CD4-positive, alpha-beta T cell (primary cell): ENCODE measurements around the gene ZBBX. TPM values are rescaled to one million over a fixed set of nuclear protein-coding genes. Genes with fewer than 3 reads are reported as not detected.

Experiments
- ATAC-seq: fragments of 200-7000 bp; cut with Tn5 transposase; one replicate; pipeline ENCODE4 v1.10.0; 2022; ENCODE audit warnings: mild to moderate bottlenecking; ENCODE audit not compliant: poor library complexity
- CTCF ChIA-PET: fragments of 350-600 bp; sonication (Branson Sonifier 250); formaldehyde crosslinking; loops from one replicate; lab custom pipeline; 2021; ENCODE audit warnings: antibody characterized with exemption, inconsistent platforms; lab: Charles Lee
- POLR2A ChIA-PET: fragments of 350-600 bp; sonication (Branson Sonifier 250); formaldehyde crosslinking; loops from one replicate; lab custom pipeline; 2021; ENCODE audit warnings: antibody characterized with exemption, inconsistent platforms; lab: Charles Lee
- DNase-seq, 14 experiments: peaks; one replicate each; pipeline ENCODE4 v3.0.0-alpha.2; 2013 to 2020; ENCODE audit warnings: mixed read lengths in 2 of 14
- H3K27ac ChIP-seq, 2 donors: one replicate each; pipeline versions ENCODE4 v1.5.1 to v1.7.0; 2013; ENCODE audit warnings: low read length in 2 of 2, low read depth in 1 of 2, mild to moderate bottlenecking in 1 of 2
- H3K27me3 ChIP-seq, 2 experiments: 1 replicate in 1 of 2; 2 replicates in 1 of 2; pipeline versions ENCODE4 v1.6.1 to v1.7.0; 2013; ENCODE audit warnings: low read length in 2 of 2, control low read depth in 1 of 2, mild to moderate bottlenecking in 1 of 2, moderate library complexity in 1 of 2; ENCODE audit not compliant: insufficient read depth in 2 of 2, control insufficient read depth in 1 of 2
- H3K36me3 ChIP-seq: one replicate; pipeline ENCODE4 v1.6.1; 2013; ENCODE audit warnings: low read length, control low read depth; ENCODE audit not compliant: insufficient read depth
- H3K4me1 ChIP-seq: one replicate; pipeline ENCODE4 v1.6.1; 2013; ENCODE audit warnings: low read length, control low read depth; ENCODE audit not compliant: insufficient read depth
- H3K4me3 ChIP-seq: one replicate; pipeline ENCODE4 v1.5.1; 2013; ENCODE audit warnings: mild to moderate bottlenecking, low read length, moderate library complexity
- H3K9me3 ChIP-seq, 2 experiments: 1 replicate in 1 of 2; 2 replicates in 1 of 2; pipeline versions ENCODE4 v1.6.1 to v1.7.0; 2013; ENCODE audit warnings: low read length in 2 of 2, mild to moderate bottlenecking in 2 of 2, control low read depth in 1 of 2, moderate library complexity in 1 of 2; ENCODE audit not compliant: control insufficient read depth in 1 of 2, insufficient read depth in 1 of 2
- H3K27ac Mint-ChIP-seq: one replicate; pipeline ENCODE4 v1.8.0; 2020; ENCODE audit warnings: mixed read lengths
- H3K27me3 Mint-ChIP-seq: one replicate; pipeline ENCODE4 v1.8.0; 2021; ENCODE audit warnings: mixed read lengths
- H3K36me3 Mint-ChIP-seq: one replicate; pipeline ENCODE4 v1.8.0; 2021; ENCODE audit warnings: low read depth, mixed read lengths
- H3K4me1 Mint-ChIP-seq: one replicate; pipeline ENCODE4 v1.8.0; 2021; ENCODE audit warnings: low read depth, mixed read lengths
- H3K4me3 Mint-ChIP-seq: one replicate; pipeline ENCODE4 v1.8.0; 2020; ENCODE audit warnings: mild to moderate bottlenecking, mixed read lengths
- H3K9me3 Mint-ChIP-seq: one replicate; pipeline ENCODE4 v1.8.0; 2020; ENCODE audit warnings: mixed read lengths
- intact Hi-C, 2 experiments: fragments of 100-400 bp; cut with DNase I in 1 of 2; cut with micrococcal nuclease in 1 of 2; formaldehyde crosslinking; loops; one replicate each; pipeline versions ENCODE4 v1.15.1 to v1.9.0; 2023 to 2025; cut with DNase I, micrococcal nuclease
- total RNA-seq, 174 experiments: library from RNA in 2 of 174; stranded (reverse) in 2 of 174; gene quantifications; one replicate each; pipeline ENCODE4 v1.2.3 and lab custom pipeline; 2021 to 2026
- TF ChIP-seq, protein P1 (sequence below): fragments of 200-600 bp; IDR thresholded peaks from one replicate; pipeline ENCODE4 v1.8.0; 2022; ENCODE audit warnings: antibody characterized with exemption, mild to moderate bottlenecking

ZBBX gene
- total RNA-seq, 2 experiments from 2014 or later, result not detected

DNA sequence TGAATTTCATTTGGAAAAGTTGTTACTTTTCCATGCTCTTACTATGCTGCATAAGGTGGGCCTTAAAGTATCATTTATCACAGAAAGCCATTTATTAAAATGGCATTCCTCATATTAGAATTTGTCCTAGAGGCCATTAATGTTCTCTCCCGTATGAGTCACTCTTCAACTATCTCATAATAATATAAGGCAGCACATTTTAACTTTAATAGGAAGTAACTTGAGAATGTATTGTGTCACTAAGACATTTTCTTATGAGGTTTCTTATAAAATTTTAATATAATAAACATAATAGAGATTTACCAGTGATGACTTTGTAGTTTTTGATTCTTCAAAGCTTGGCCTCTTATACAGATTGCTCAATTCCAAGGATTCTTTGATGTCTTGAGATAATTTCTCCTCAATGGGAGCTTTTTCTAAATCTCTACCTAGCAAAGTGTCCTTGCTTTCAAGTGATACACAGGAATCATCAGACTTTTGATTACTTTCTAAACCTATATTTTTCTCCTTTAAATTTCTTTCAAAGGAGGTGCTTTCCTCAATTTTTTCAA is 74.7 kb downstream of the ZBBX start:
- Mint-ChIP-seq H3K27ac (no peak overlapping the region), H3K36me3 (no peaks in the 10 kb centered on the region), H3K9me3 (no peaks in the 10 kb centered on the region), H3K4me3 (no peak overlapping the region), H3K27me3 (no peaks in the 10 kb centered on the region), H3K4me1 (no peaks in the 10 kb centered on the region)
- H3K4me1 ChIP-seq, result no peaks in the 10 kb centered on the region
- no peaks in the 10 kb centered on the region for H3K9me3 ChIP-seq
- CTCF ChIA-PET, result no interaction called here
- no peaks in the 10 kb centered on the region for H3K27me3 ChIP-seq
- no peak for ATAC-seq
- TF ChIP-seq, protein P1, sequence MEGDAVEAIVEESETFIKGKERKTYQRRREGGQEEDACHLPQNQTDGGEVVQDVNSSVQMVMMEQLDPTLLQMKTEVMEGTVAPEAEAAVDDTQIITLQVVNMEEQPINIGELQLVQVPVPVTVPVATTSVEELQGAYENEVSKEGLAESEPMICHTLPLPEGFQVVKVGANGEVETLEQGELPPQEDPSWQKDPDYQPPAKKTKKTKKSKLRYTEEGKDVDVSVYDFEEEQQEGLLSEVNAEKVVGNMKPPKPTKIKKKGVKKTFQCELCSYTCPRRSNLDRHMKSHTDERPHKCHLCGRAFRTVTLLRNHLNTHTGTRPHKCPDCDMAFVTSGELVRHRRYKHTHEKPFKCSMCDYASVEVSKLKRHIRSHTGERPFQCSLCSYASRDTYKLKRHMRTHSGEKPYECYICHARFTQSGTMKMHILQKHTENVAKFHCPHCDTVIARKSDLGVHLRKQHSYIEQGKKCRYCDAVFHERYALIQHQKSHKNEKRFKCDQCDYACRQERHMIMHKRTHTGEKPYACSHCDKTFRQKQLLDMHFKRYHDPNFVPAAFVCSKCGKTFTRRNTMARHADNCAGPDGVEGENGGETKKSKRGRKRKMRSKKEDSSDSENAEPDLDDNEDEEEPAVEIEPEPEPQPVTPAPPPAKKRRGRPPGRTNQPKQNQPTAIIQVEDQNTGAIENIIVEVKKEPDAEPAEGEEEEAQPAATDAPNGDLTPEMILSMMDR, result no peak
- POLR2A ChIA-PET, result no interaction called here
- H3K36me3 ChIP-seq, result no peaks in the 10 kb centered on the region
- intact Hi-C loops, result no loop called here
- no peak for DNase-seq
- no peak overlapping the region for H3K27ac ChIP-seq
- H3K4me3 ChIP-seq, result no peak overlapping the region

DNA sequence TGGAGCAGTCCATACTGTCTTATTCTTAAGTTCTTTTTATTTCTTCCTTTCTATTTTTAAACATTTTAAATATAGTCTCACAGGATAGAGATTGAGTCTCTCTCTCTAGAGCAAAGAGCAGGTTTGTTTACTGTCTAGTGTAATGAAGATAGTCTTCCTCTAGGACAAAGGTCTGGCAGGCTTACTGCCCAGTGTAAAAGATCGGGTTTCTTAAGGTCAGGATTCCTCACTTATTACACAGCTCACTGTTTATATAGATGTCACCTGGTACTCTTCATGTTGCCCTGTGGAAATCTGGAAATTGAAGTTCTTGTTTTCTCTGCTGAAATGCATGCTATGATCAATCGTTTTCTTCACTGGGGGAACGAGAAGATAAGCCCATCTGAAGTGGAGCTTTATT is 76.0 kb downstream of the ZBBX start:
- Histone ChIP-seq H3K9me3 (no peaks in the 10 kb centered on the region), H3K36me3 (no peaks in the 10 kb centered on the region), H3K27ac (no peak overlapping the region), H3K27me3 (no peaks in the 10 kb centered on the region), H3K4me3 (no peak overlapping the region), H3K4me1 (no peaks in the 10 kb centered on the region)
- TF ChIP-seq, protein P1, result no peak
- H3K27me3 Mint-ChIP-seq, result no peaks in the 10 kb centered on the region
- H3K4me3 Mint-ChIP-seq, result no peak overlapping the region
- H3K36me3 Mint-ChIP-seq, result no peaks in the 10 kb centered on the region
- ChIA-PET CTCF (no interaction called here), POLR2A (no interaction called here)
- no peak overlapping the region for H3K27ac Mint-ChIP-seq
- intact Hi-C loops, result no loop called here
- ATAC-seq, result no peak
- DNase-seq, result no peak
- no peaks in the 10 kb centered on the region for H3K9me3 Mint-ChIP-seq
- no peaks in the 10 kb centered on the region for H3K4me1 Mint-ChIP-seq

DNA sequence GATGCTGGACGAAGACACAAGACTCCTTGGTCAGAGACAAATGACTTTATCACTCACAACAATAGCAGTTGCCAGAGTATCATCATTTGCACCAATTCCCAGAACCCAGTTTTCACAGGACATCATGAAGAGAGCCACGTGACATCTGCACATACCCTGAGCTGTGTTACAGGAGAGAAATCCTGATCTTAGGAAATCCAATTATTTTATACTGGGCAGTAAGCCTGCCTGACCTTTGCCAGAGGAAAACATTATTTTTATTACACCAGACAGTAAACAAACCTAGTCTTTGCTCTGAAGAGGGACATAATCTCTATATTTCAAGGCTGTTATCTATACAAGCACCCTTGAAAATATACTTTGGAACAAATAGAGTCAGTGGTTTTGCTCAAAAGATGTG is 77.4 kb downstream of the ZBBX start:
- no peak overlapping the region for H3K4me3 ChIP-seq
- H3K9me3 ChIP-seq, result no peaks in the 10 kb centered on the region
- TF ChIP-seq, protein P1, result no peak
- Mint-ChIP-seq H3K4me1 (no peaks in the 10 kb centered on the region), H3K4me3 (no peak overlapping the region), H3K9me3 (no peaks in the 10 kb centered on the region), H3K27ac (no peak overlapping the region), H3K36me3 (no peaks in the 10 kb centered on the region), H3K27me3 (no peaks in the 10 kb centered on the region)
- ATAC-seq (no peak), DNase-seq (no peak)
- no peak overlapping the region for H3K27ac ChIP-seq
- H3K36me3 ChIP-seq, result no peaks in the 10 kb centered on the region
- H3K4me1 ChIP-seq, result no peaks in the 10 kb centered on the region
- POLR2A ChIA-PET, result no interaction called here
- H3K27me3 ChIP-seq, result no peaks in the 10 kb centered on the region
- CTCF ChIA-PET, result no interaction called here
- intact Hi-C loops, result no loop called here
